K562 (cell line): Measurements from ENCODE around the gene VAMP8. TPM values are rescaled to one million over a fixed set of nuclear protein-coding genes. Genes with fewer than 3 reads are reported as not detected.

ENCODE experiments used
- ATF3 ChIP-seq, 2 experiments: fragments of 450-650 bp in 1 of 2; sonication (generic) in 1 of 2; formaldehyde crosslinking in 1 of 2; IDR thresholded peaks in 1 of 2; conservative IDR thresholded peaks in 1 of 2; 2 replicates each; pipeline versions ENCODE4 v1.6.1 to v1.8.1; 2016 to 2023; ENCODE audit warnings: mild to moderate bottlenecking in 2 of 2, moderate library complexity in 2 of 2, inconsistent platforms in 1 of 2, missing genetic modification reagents in 1 of 2
- CEBPG ChIP-seq, 3 experiments: fragments of 200-800 bp in 1 of 3; sonication (Bioruptor generic) in 1 of 3; sonication (generic) in 1 of 3; formaldehyde crosslinking in 1 of 3; IDR thresholded peaks in 2 of 3; conservative IDR thresholded peaks in 1 of 3; 2 replicates each; pipeline versions ENCODE4 v1.6.1 to v1.8.0; 2016 to 2022; ENCODE audit warnings: missing compliant biosample characterization in 2 of 3, missing genetic modification characterization in 2 of 3, mild to moderate bottlenecking in 1 of 3, missing genetic modification reagents in 1 of 3
- DEAF1 ChIP-seq: fragments of 450-650 bp; formaldehyde crosslinking; IDR thresholded peaks from 2 replicates; pipeline ENCODE4 v1.4.0; 2020; ENCODE audit warnings: mild to moderate bottlenecking, moderate library complexity
- GTF2A2 ChIP-seq: IDR thresholded peaks from 2 replicates; pipeline ENCODE4 v1.6.1; 2016; ENCODE audit warnings: mild to moderate bottlenecking, missing genetic modification characterization, missing compliant biosample characterization
- HMG20A ChIP-seq: fragments of 450-650 bp; formaldehyde crosslinking; conservative IDR thresholded peaks from 2 replicates; pipeline ENCODE4 v1.4.0; 2020; ENCODE audit warnings: mild to moderate bottlenecking, mixed read lengths
- MTF1 ChIP-seq: fragments of 250-450 bp; sonication (Bioruptor Pico); IDR thresholded peaks from 2 replicates; pipeline ENCODE4 v1.9.0; 2021; ENCODE audit warnings: moderate library complexity, mild to moderate bottlenecking, inconsistent platforms, borderline replicate concordance
- PPARD ChIP-seq: fragments of 250-450 bp; sonication (Bioruptor Pico); IDR thresholded peaks from 2 replicates; pipeline ENCODE4 v1.8.0; 2022; ENCODE audit warnings: inconsistent platforms, mild to moderate bottlenecking, moderate library complexity
- RBM14 ChIP-seq: fragments of 200-400 bp; formaldehyde crosslinking; IDR thresholded peaks from 2 replicates; pipeline ENCODE4 v1.6.1; 2018; ENCODE audit warnings: low read depth, mild to moderate bottlenecking, low read length, moderate library complexity, borderline replicate concordance; ENCODE audit not compliant: insufficient read depth
- RNF219 ChIP-seq: fragments of 250-450 bp; sonication (Bioruptor Pico); IDR thresholded peaks from 2 replicates; pipeline ENCODE4 v1.5.0; 2022; ENCODE audit warnings: mild to moderate bottlenecking
- SOX6 ChIP-seq: fragments of 450-650 bp; IDR thresholded peaks from 2 replicates; pipeline ENCODE4 v1.6.1; 2014; ENCODE audit warnings: mild to moderate bottlenecking
- TAL1 ChIP-seq: fragments of 450-650 bp; IDR thresholded peaks from 2 replicates; pipeline ENCODE4 v1.6.1; 2016; ENCODE audit warnings: mild to moderate bottlenecking
- TCFL5 ChIP-seq: fragments of 250-450 bp; sonication (Bioruptor Pico); conservative IDR thresholded peaks from 2 replicates; pipeline ENCODE4 v1.6.1; 2021; ENCODE audit warnings: mild to moderate bottlenecking, moderate library complexity, matching md5 sums
- UBTF ChIP-seq, 2 experiments: IDR thresholded peaks; 2 replicates each; pipeline ENCODE4 v1.6.1; 2012; ENCODE audit warnings: improper control_type of control experiment in 2 of 2, low read depth in 2 of 2, low read length in 2 of 2, borderline replicate concordance in 1 of 2
- YBX1 ChIP-seq: fragments of 450-650 bp; IDR thresholded peaks from 2 replicates; pipeline ENCODE4 v1.7.1; 2016; ENCODE audit warnings: mild to moderate bottlenecking
- ZBTB17 ChIP-seq: fragments of 450-650 bp; formaldehyde crosslinking; IDR thresholded peaks from 2 replicates; pipeline ENCODE4 v1.4.0; 2020; ENCODE audit warnings: mild to moderate bottlenecking
- ZBTB5 ChIP-seq: fragments of 450-650 bp; IDR thresholded peaks from 2 replicates; pipeline ENCODE4 v1.6.1; 2017; ENCODE audit warnings: antibody characterized with exemption
- ZNF444 ChIP-seq: fragments of 250-450 bp; sonication (Bioruptor Pico); IDR thresholded peaks from 2 replicates; pipeline ENCODE4 v1.4.0; 2020; ENCODE audit warnings: mild to moderate bottlenecking, moderate library complexity
- polyA plus RNA-seq, 8 experiments: library from polyadenylated mRNA; depleted of rRNA in 4 of 8; stranded (reverse) in 5 of 8; unstranded in 3 of 8; fragments of >200 nt; fragmentation: Nextera tagmentation in 2 of 8; fragmentation: Illumina TruSeq in 1 of 8; extraction: Ambion mirVana in 2 of 8; extraction: Trizol in 1 of 8; gene quantifications; 2 replicates each; pipeline versions ENCODE4 v1.2.1 to v1.2.3, GENCODE V29; 2011 to 2014; ENCODE audit warnings: inconsistent platforms in 1 of 8, missing spikeins in 1 of 8
- total RNA-seq, 7 experiments: library from RNA; depleted of rRNA in 6 of 7; stranded (reverse); fragments of >200 nt in 6 of 7; fragmentation: Illumina TruSeq in 2 of 7; extraction: Trizol in 2 of 7; gene quantifications; 2 replicates each; pipeline versions ENCODE4 v1.2.1 to v1.2.3, GENCODE V29; 2011 to 2021; ENCODE audit warnings: low replicate concordance in 1 of 7

VAMP8 gene
- total and polyA plus RNA-seq, 9 of the 15 experiments (the other 6 are each of a cell fraction or from before 2014, with no cell fraction given) = 107 to 571 (median 248) TPM

- TF ChIP-seq ZBTB17 (CRISPR knock-in tag) (peak; percentile 32; the same call in 1 of the 2 replicates), MTF1 (no peak), RNF219 (CRISPR knock-in tag) (no peak), RBM14 (peak; percentile 98; the same call in 1 of the 2 replicates), DEAF1 (CRISPR knock-in tag) (no peak), ATF3 (IDR thresholded peaks at IDR 0.05) (no peak), ATF3 (CRISPR knock-in tag; conservative IDR thresholded peaks at IDR 0.05) (no peak; the same call in none of the 2 replicates), ZBTB5 (no peak), PPARD (CRISPR knock-in tag) (no peak), TAL1 (no peak), GTF2A2 (tag) (peak; percentile 91), CEBPG (CRISPR knock-in tag; IDR thresholded peaks at IDR 0.05) (0 out of 2 replicates have a peak, but pooled peaks have one; percentile 4), CEBPG (tag; conservative IDR thresholded peaks at IDR 0.05 in 1 of 2, IDR thresholded peaks at IDR 0.05 in 1 of 2) (no peak), TCFL5 (CRISPR knock-in tag) (no peak), ZNF444 (no peak), HMG20A (no peak), SOX6 (no peak), UBTF (IDR thresholded peaks at IDR 0.05; ENCODE audit: borderline replicate concordance in 1 of 2, low read depth in 2 of 2, low read length in 2 of 2) (no peak), YBX1 (no peak)
Observed at GRCh38 chr2:85539361-85540132, 37.8 kb upstream of the VAMP8 start (continued).
